ENCODE data around the gene RAB3C.

Gene RAB3C

GRCh38 chr5:58797021-58797420 is 214.1 kb downstream of the RAB3C start:
- ChIA-PET POLR2A (no interaction called here), CTCF (no interaction called here)
- no peak for TF ChIP-seq ARNT (IDR thresholded peaks at IDR 0.05)
- TF ChIP-seq ZNF384 (IDR thresholded peaks at IDR 0.05) = no peak
- DNase-seq (ENCODE audit: extremely low spot score) = no peak

GRCh38 chr5:58800356-58800755 is 217.5 kb downstream of the RAB3C start:
- ChIA-PET CTCF (no interaction called here), POLR2A (no interaction called here)
- TF ChIP-seq ARNT (IDR thresholded peaks at IDR 0.05) (no peak), ELF4 (IDR thresholded peaks at IDR 0.05) (no peak), SP1 (IDR thresholded peaks at IDR 0.05) (no peak), TARDBP (IDR thresholded peaks at IDR 0.05) (no peak), ZNF384 (IDR thresholded peaks at IDR 0.05) (no peak), NFRKB (IDR thresholded peaks at IDR 0.05) (no peak), FOXK2 (IDR thresholded peaks at IDR 0.05) (no peak), CTBP1 (IDR thresholded peaks at IDR 0.05; ENCODE audit: borderline replicate concordance) (no peak), LEF1 (IDR thresholded peaks at IDR 0.05; ENCODE audit: borderline replicate concordance) (no peak), SUZ12 (IDR thresholded peaks at IDR 0.05) (no peak), FOXM1 (IDR thresholded peaks at IDR 0.05; ENCODE audit: borderline replicate concordance) (no peak), BHLHE40 (IDR thresholded peaks at IDR 0.05; ENCODE audit: borderline replicate concordance) (no peak), PKNOX1 (IDR thresholded peaks at IDR 0.05) (no peak), FOXA1 (IDR thresholded peaks at IDR 0.05) (no peak), L3MBTL2 (conservative IDR thresholded peaks at IDR 0.05) (no peak), HDGF (IDR thresholded peaks at IDR 0.05; ENCODE audit: borderline replicate concordance) (no peak)
- no peak for DNase-seq (ENCODE audit: extremely low spot score)

GRCh38 chr5:58800861-58801540 is 218.1 kb downstream of the RAB3C start:
- POLR2A ChIA-PET = no interaction called here
- no peak for TF ChIP-seq SUZ12 (IDR thresholded peaks at IDR 0.05)
- TF ChIP-seq CTBP1 (IDR thresholded peaks at IDR 0.05; ENCODE audit: borderline replicate concordance) = no peak
- no peak for TF ChIP-seq ARNT (IDR thresholded peaks at IDR 0.05)
- CTCF ChIA-PET = no interaction called here
- no peak for DNase-seq (ENCODE audit: extremely low spot score)

- POLR2A ChIA-PET = no interaction called here
These were observed 220.2 kb downstream of the RAB3C start for GRCh38 chr5:58803056-58803455.

GRCh38 chr5:58804291-58804690 is 221.4 kb downstream of the RAB3C start:
- ChIA-PET CTCF (no interaction called here), POLR2A (no interaction called here)
- no peak for TF ChIP-seq TARDBP (IDR thresholded peaks at IDR 0.05)
- no peak for TF ChIP-seq HDGF (IDR thresholded peaks at IDR 0.05; ENCODE audit: borderline replicate concordance)
- no peak for TF ChIP-seq SUZ12 (IDR thresholded peaks at IDR 0.05)
- no peak for TF ChIP-seq CTBP1 (IDR thresholded peaks at IDR 0.05; ENCODE audit: borderline replicate concordance)
- TF ChIP-seq FOXK2 (IDR thresholded peaks at IDR 0.05) = no peak
- no peak for TF ChIP-seq L3MBTL2 (conservative IDR thresholded peaks at IDR 0.05)
- TF ChIP-seq LEF1 (IDR thresholded peaks at IDR 0.05; ENCODE audit: borderline replicate concordance) = no peak
- no peak for TF ChIP-seq SP1 (IDR thresholded peaks at IDR 0.05)
- TF ChIP-seq FOXM1 (IDR thresholded peaks at IDR 0.05; ENCODE audit: borderline replicate concordance) = no peak
- no peak for TF ChIP-seq ELF4 (IDR thresholded peaks at IDR 0.05)
- no peak for TF ChIP-seq FOXA1 (IDR thresholded peaks at IDR 0.05)
- no peak for TF ChIP-seq ARNT (IDR thresholded peaks at IDR 0.05)
- TF ChIP-seq BHLHE40 (IDR thresholded peaks at IDR 0.05; ENCODE audit: borderline replicate concordance) = no peak
- no peak for TF ChIP-seq ZNF384 (IDR thresholded peaks at IDR 0.05)
- TF ChIP-seq NFRKB (IDR thresholded peaks at IDR 0.05) = no peak
- TF ChIP-seq PKNOX1 (IDR thresholded peaks at IDR 0.05) = no peak
- no peak for DNase-seq (ENCODE audit: extremely low spot score)

More at GRCh38 chr5:58803056-58803455, 220.2 kb downstream of the RAB3C start:
- no peak for DNase-seq (ENCODE audit: extremely low spot score)
- no peak for TF ChIP-seq PKNOX1 (IDR thresholded peaks at IDR 0.05)
- no peak for TF ChIP-seq ELF4 (IDR thresholded peaks at IDR 0.05)
- TF ChIP-seq SP1 (IDR thresholded peaks at IDR 0.05) = no peak
- TF ChIP-seq ZNF384 (IDR thresholded peaks at IDR 0.05) = no peak
- no peak for TF ChIP-seq ARNT (IDR thresholded peaks at IDR 0.05)
- TF ChIP-seq FOXM1 (IDR thresholded peaks at IDR 0.05; ENCODE audit: borderline replicate concordance) = no peak
- no peak for TF ChIP-seq L3MBTL2 (conservative IDR thresholded peaks at IDR 0.05)
- TF ChIP-seq FOXA1 (IDR thresholded peaks at IDR 0.05) = no peak
- TF ChIP-seq SUZ12 (IDR thresholded peaks at IDR 0.05) = no peak
- CTCF ChIA-PET = no interaction called here

- TF ChIP-seq L3MBTL2 (conservative IDR thresholded peaks at IDR 0.05) (no peak), PKNOX1 (IDR thresholded peaks at IDR 0.05) (no peak), LEF1 (IDR thresholded peaks at IDR 0.05; ENCODE audit: borderline replicate concordance) (no peak), FOXK2 (IDR thresholded peaks at IDR 0.05) (no peak), CTBP1 (IDR thresholded peaks at IDR 0.05; ENCODE audit: borderline replicate concordance) (no peak), HDGF (IDR thresholded peaks at IDR 0.05; ENCODE audit: borderline replicate concordance) (no peak), TARDBP (IDR thresholded peaks at IDR 0.05) (no peak), SP1 (IDR thresholded peaks at IDR 0.05) (no peak), BHLHE40 (IDR thresholded peaks at IDR 0.05; ENCODE audit: borderline replicate concordance) (no peak), ZNF384 (IDR thresholded peaks at IDR 0.05) (no peak), FOXM1 (IDR thresholded peaks at IDR 0.05; ENCODE audit: borderline replicate concordance) (no peak), NFRKB (IDR thresholded peaks at IDR 0.05) (no peak), ELF4 (IDR thresholded peaks at IDR 0.05) (no peak), ARNT (IDR thresholded peaks at IDR 0.05) (no peak), SUZ12 (IDR thresholded peaks at IDR 0.05) (no peak), FOXA1 (IDR thresholded peaks at IDR 0.05) (no peak)
- ChIA-PET CTCF (interaction anchor here (0.5 to 0.7 kb wide), 2 partner anchors 73 to 224 kb away, joined by 3 read pairs; no protein-coding TSS in a partner anchor), POLR2A (no interaction called here)
- no peak for DNase-seq (ENCODE audit: extremely low spot score)
These were observed 227.2 kb downstream of the RAB3C start for GRCh38 chr5:58810086-58810485.

Data from HEK293T (cell line).